Measurements from ENCODE around the gene GYS1. TPM values are rescaled to one million over a fixed set of nuclear protein-coding genes. Genes with fewer than 3 reads are reported as not detected.
"Not testable (repeated sequence)": the region's sequence is repeated elsewhere in the genome, so short reads cannot be mapped to it uniquely, and the experiment has no call there.

The GYS1 gene
- total RNA-seq, 4 donors from 2014 or later, result 33.3 to 39.3 (median 37.3) TPM

GRCh38 chr19:48935864-48936263 lies 57.2 kb downstream of the GYS1 start:
- WGBS, result 95% methylated on average over 19 of the region's 25 CpGs
- DNase-seq (ENCODE audit: extremely low spot score), result no peak
- Histone ChIP-seq H3K4me3 (no peak overlapping the region), H3K9me3 (peaks cover 0 to 4% (median 3%) of the 10 kb centered on the region in 4 donors), H3K27ac (replicated peaks in 1 of 4) (no peak overlapping the region), H3K36me3 (no peaks in the 10 kb centered on the region), H3K27me3 (peaks cover 0 to 6% (median 0%) of the 10 kb centered on the region in 4 donors), H3K4me1 (peaks cover 0 to 16% (median 14%) of the 10 kb centered on the region in 4 donors)
- no peak for TF ChIP-seq POLR2AphosphoS5 (IDR thresholded peaks at IDR 0.05)
- TF ChIP-seq EP300 (IDR thresholded peaks at IDR 0.05), result no peak
- TF ChIP-seq POLR2A (IDR thresholded peaks at IDR 0.05; ENCODE audit: low read depth), result no peak
- no peak for TF ChIP-seq CTCF (IDR thresholded peaks at IDR 0.05)
- intact Hi-C loops (cut with DNase I), result no loop called here

- intact Hi-C loops (cut with DNase I), result no loop called here
- Histone ChIP-seq H3K4me1 (peaks cover 0 to 16% (median 14%) of the 10 kb centered on the region in 4 donors), H3K27me3 (peaks cover 0 to 6% (median 0%) of the 10 kb centered on the region in 4 donors), H3K4me3 (no peak overlapping the region), H3K36me3 (no peaks in the 10 kb centered on the region), H3K9me3 (no peaks in the 10 kb centered on the region), H3K27ac (replicated peaks in 1 of 4) (no peak overlapping the region)
- 83% methylated on average over 19 of the region's 19 CpGs for WGBS
- no peak for DNase-seq (ENCODE audit: extremely low spot score)
- TF ChIP-seq POLR2A (IDR thresholded peaks at IDR 0.05; ENCODE audit: low read depth) (no peak), EP300 (IDR thresholded peaks at IDR 0.05) (no peak), CTCF (IDR thresholded peaks at IDR 0.05) (no peak), POLR2AphosphoS5 (IDR thresholded peaks at IDR 0.05) (no peak)
Observed at GRCh38 chr19:48934837-48935236, 58.3 kb downstream of the GYS1 start.

GRCh38 chr19:48933382-48933932 lies 59.7 kb downstream of the GYS1 start, which contains the start of gene DHDH:
Gene DHDH, plus strand, starts transcription at chr19:48933699. Its CDS starts 23 bp downstream, at chr19:48933722.
- TF ChIP-seq CTCF (IDR thresholded peaks at IDR 0.05) (no peak), POLR2AphosphoS5 (IDR thresholded peaks at IDR 0.05) (peak; percentile 38 to 61)

GRCh38 chr19:48928164-48929025 lies 64.7 kb downstream of the GYS1 start:
- TF ChIP-seq CTCF (IDR thresholded peaks at IDR 0.05) (no peak), POLR2AphosphoS5 (IDR thresholded peaks at IDR 0.05) (no peak), EP300 (IDR thresholded peaks at IDR 0.05) (no peak), POLR2A (IDR thresholded peaks at IDR 0.05; ENCODE audit: low read depth) (no peak)
- Histone ChIP-seq H3K9me3 (no peaks in the 10 kb centered on the region), H3K36me3 (peaks cover 0 to 5% (median 0%) of the 10 kb centered on the region in 4 donors), H3K27ac (replicated peaks in 1 of 4) (no peak overlapping the region), H3K4me1 (peaks cover 7 to 19% (median 17%) of the 10 kb centered on the region in 4 donors), H3K4me3 (no peak overlapping the region), H3K27me3 (peaks cover 0 to 6% (median 0%) of the 10 kb centered on the region in 4 donors)
- 80% methylated on average over 15 of the region's 15 CpGs for WGBS
- DNase-seq (ENCODE audit: extremely low spot score), result no peak
- intact Hi-C loops (cut with DNase I), result no loop called here

More at GRCh38 chr19:48933382-48933932, 59.7 kb downstream of the GYS1 start, which contains the start of gene DHDH:
- no peak for DNase-seq (ENCODE audit: extremely low spot score)
- Histone ChIP-seq H3K4me1 (peaks cover 0 to 16% (median 14%) of the 10 kb centered on the region in 4 donors), H3K27me3 (peaks cover 0 to 6% (median 0%) of the 10 kb centered on the region in 4 donors), H3K9me3 (no peaks in the 10 kb centered on the region), H3K4me3 (peak within 1 kb of the TSS; percentile 52 to 62 (median 54)), H3K27ac (replicated peaks in 1 of 4) (peak within 1 kb of the TSS in 1 of 4 donors; percentile 42), H3K36me3 (no peaks in the 10 kb centered on the region)
- intact Hi-C loops (cut with DNase I), result no loop called here
- under 1% methylated on average over 34 of the region's 43 CpGs for WGBS

- H3K27ac ChIP-seq (replicated peaks in 1 of 4); H3K4me3 ChIP-seq; H3K9me3 ChIP-seq; H3K27me3 ChIP-seq; DNase-seq (ENCODE audit: extremely low spot score); intact Hi-C loops (cut with DNase I): not testable (repeated sequence)
- WGBS, result 92% methylated on average over 17 of the region's 17 CpGs
- Histone ChIP-seq H3K36me3 (peaks cover 4 to 12% (median 5%) of the 10 kb centered on the region in 4 donors), H3K4me1 (peaks cover 7 to 13% (median 11%) of the 10 kb centered on the region in 4 donors)
Observed at GRCh38 chr19:48927692-48928091, 65.4 kb downstream of the GYS1 start.
